ENCODE measurements around the gene WWC1. TPM values are rescaled to one million over a fixed set of nuclear protein-coding genes. Genes with fewer than 3 reads are reported as not detected.

Gene WWC1
- total RNA-seq, 1 experiment from 2014 or later, result 52.6 TPM

- no peak for DNase-seq (ENCODE audit: low read depth, low spot score)
- intact Hi-C loops (cut with micrococcal nuclease), result loop anchor here (5.0 kb wide), 1 partner anchor 1316 kb away; the partner anchor contains the start of gene SPDL1
- Histone ChIP-seq H3K9me2 (ENCODE audit: insufficient read depth) (no peaks in the 10 kb centered on the region), H3K36me3 (ENCODE audit: control insufficient read depth in 1 of 2, insufficient read depth in 2 of 2, low read length in 2 of 2) (no peaks in the 10 kb centered on the region), H3K79me2 (ENCODE audit: insufficient read depth, low read length) (no peaks in the 10 kb centered on the region), H2AFZ (ENCODE audit: low read depth, low read length, poor library complexity, severe bottlenecking) (no peak overlapping the region), H3K4me1 (ENCODE audit: control insufficient read depth in 1 of 2, insufficient read depth in 2 of 2, low read length in 2 of 2) (peaks cover 12 to 19% of the 10 kb centered on the region in 2 experiments; a peak in 3 of 4 replicates), H3K9me3 (ENCODE audit: control insufficient read depth in 1 of 2, insufficient read depth in 1 of 2, low read depth in 1 of 2, low read length in 2 of 2) (no peaks in the 10 kb centered on the region), H3K9ac (ENCODE audit: low read length) (no peak overlapping the region), H4K20me1 (ENCODE audit: insufficient read depth) (no peaks in the 10 kb centered on the region), H3K27me3 (ENCODE audit: insufficient read depth, low read length) (no peaks in the 10 kb centered on the region), H3K4me3 (replicated peaks in 1 of 2; ENCODE audit: low read depth in 1 of 2, low read length in 2 of 2) (no peak overlapping the region), H3K4me2 (ENCODE audit: low read length) (no peak overlapping the region), H3K27ac (ENCODE audit: low read depth, low read length) (no peak overlapping the region)
- TF ChIP-seq EZH2 (IDR thresholded peaks at IDR 0.05) (no peak), ZNF274 (IDR thresholded peaks at IDR 0.05; ENCODE audit: low read depth, low read length) (no peak), SIN3A (IDR thresholded peaks at IDR 0.05; ENCODE audit: low read depth) (no peak), ELF1 (IDR thresholded peaks at IDR 0.05; ENCODE audit: borderline replicate concordance, low read depth) (no peak), POLR2AphosphoS5 (IDR thresholded peaks at IDR 0.05; ENCODE audit: low read depth, low read length) (no peak), TCF7L2 (IDR thresholded peaks at IDR 0.05; ENCODE audit: borderline replicate concordance, extremely low read depth, insufficient read depth, insufficient read length) (no peak), ATF3 (IDR thresholded peaks at IDR 0.05) (no peak)
- ChIA-PET RAD21 (ENCODE audit: low non-redundant PET in 1 of 2, low total read pairs in 2 of 2, uncharacterized antibody in 2 of 2, unreplicated experiment in 2 of 2) (no interaction called here), CTCF (no interaction called here), POLR2A (no interaction called here)
- no TSS peak for BruUV-seq (replicated peaks)
- ATAC-seq, result no peak
These were observed 25.4 kb upstream of the WWC1 start for GRCh38 chr5:168266016-168266415.
